ENCODE data around the gene KRT17.

The KRT17 gene

DNA sequence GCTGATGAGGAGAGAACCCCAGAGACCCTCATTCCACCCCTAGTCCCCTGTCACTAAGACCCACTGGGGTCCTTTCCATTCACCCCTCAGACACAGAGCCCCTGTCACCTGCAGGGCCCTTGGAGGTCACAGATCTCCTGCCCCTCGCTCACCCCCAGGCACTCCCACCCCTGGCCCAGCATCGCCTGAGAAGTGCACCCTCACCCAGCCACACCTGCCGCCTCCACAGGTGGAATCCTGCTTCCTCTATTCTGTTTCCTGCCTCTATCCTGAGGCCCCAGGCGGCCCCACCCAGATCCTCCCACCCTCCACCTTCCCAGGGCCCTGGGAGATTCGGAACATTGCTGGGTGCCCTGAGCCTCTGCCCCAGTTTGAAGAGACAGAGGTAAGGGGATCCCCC, 13.8 kb upstream of the KRT17 start:
- no peak overlapping the region for H3K4me3 ChIP-seq (ENCODE audit: low read depth in 1 of 2, low read length in 1 of 2)
- no peaks in the 10 kb centered on the region for H3K9me3 ChIP-seq
- no peaks in the 10 kb centered on the region for H3K27me3 ChIP-seq
- TF ChIP-seq, protein P1, sequence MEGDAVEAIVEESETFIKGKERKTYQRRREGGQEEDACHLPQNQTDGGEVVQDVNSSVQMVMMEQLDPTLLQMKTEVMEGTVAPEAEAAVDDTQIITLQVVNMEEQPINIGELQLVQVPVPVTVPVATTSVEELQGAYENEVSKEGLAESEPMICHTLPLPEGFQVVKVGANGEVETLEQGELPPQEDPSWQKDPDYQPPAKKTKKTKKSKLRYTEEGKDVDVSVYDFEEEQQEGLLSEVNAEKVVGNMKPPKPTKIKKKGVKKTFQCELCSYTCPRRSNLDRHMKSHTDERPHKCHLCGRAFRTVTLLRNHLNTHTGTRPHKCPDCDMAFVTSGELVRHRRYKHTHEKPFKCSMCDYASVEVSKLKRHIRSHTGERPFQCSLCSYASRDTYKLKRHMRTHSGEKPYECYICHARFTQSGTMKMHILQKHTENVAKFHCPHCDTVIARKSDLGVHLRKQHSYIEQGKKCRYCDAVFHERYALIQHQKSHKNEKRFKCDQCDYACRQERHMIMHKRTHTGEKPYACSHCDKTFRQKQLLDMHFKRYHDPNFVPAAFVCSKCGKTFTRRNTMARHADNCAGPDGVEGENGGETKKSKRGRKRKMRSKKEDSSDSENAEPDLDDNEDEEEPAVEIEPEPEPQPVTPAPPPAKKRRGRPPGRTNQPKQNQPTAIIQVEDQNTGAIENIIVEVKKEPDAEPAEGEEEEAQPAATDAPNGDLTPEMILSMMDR (IDR thresholded peaks at IDR 0.05), result no peak
- no peaks in the 10 kb centered on the region for H3K36me3 ChIP-seq
- no peaks in the 10 kb centered on the region for H3K4me1 ChIP-seq (ENCODE audit: control insufficient read depth in 1 of 2, insufficient read depth in 1 of 2, low read depth in 1 of 2, low read length in 1 of 2)
- H3K27ac ChIP-seq, result no peak overlapping the region

- Histone ChIP-seq H3K9me3 (no peaks in the 10 kb centered on the region), H3K27me3 (no peaks in the 10 kb centered on the region), H3K4me1 (ENCODE audit: control insufficient read depth in 1 of 2, insufficient read depth in 1 of 2, low read depth in 1 of 2, low read length in 1 of 2) (no peaks in the 10 kb centered on the region), H3K4me3 (ENCODE audit: low read depth in 1 of 2, low read length in 1 of 2) (no peak overlapping the region), H3K36me3 (no peaks in the 10 kb centered on the region), H3K27ac (no peak overlapping the region)
- TF ChIP-seq, protein P1 (IDR thresholded peaks at IDR 0.05), result no peak
Observed at GRCh38 chr17:41636652-41637051, 12.3 kb upstream of the KRT17 start.

- no peaks in the 10 kb centered on the region for H3K36me3 ChIP-seq
- no peaks in the 10 kb centered on the region for H3K4me1 ChIP-seq (ENCODE audit: control insufficient read depth in 1 of 2, insufficient read depth in 1 of 2, low read depth in 1 of 2, low read length in 1 of 2)
- TF ChIP-seq, protein P1 (IDR thresholded peaks at IDR 0.05), result no peak
- H3K27me3 ChIP-seq, result no peaks in the 10 kb centered on the region
- H3K27ac ChIP-seq, result no peak overlapping the region
- H3K4me3 ChIP-seq (ENCODE audit: low read depth in 1 of 2, low read length in 1 of 2), result no peak overlapping the region
- no peaks in the 10 kb centered on the region for H3K9me3 ChIP-seq
Observed at GRCh38 chr17:41635121-41636097, 11.0 kb upstream of the KRT17 start.

DNA sequence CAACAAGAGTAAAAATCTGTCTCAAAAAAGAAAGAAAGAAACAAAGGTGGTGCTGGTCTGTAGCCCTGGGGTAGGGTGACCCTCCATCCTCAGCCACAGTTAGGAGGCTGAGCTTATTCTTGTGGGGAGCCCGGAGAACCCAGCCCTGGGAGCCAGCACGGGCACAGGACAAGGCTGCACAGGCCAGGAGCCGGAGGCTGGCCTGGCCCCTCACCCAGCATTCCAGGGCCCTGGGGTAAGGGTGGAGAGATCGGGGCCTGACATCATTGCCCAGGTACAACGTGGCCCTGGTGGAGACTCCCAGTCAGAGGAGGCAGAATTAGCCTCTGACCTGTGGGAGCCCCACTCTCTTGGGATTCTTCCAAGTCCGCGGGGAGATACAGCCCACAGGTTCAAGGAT, 10.3 kb upstream of the KRT17 start:
- no peak overlapping the region for H3K4me3 ChIP-seq (ENCODE audit: low read depth in 1 of 2, low read length in 1 of 2)
- H3K27me3 ChIP-seq, result no peaks in the 10 kb centered on the region
- TF ChIP-seq, protein P1 (IDR thresholded peaks at IDR 0.05), result no peak
- H3K9me3 ChIP-seq, result no peaks in the 10 kb centered on the region
- H3K27ac ChIP-seq, result no peak overlapping the region
- H3K36me3 ChIP-seq, result no peaks in the 10 kb centered on the region
- H3K4me1 ChIP-seq (ENCODE audit: control insufficient read depth in 1 of 2, insufficient read depth in 1 of 2, low read depth in 1 of 2, low read length in 1 of 2), result no peaks in the 10 kb centered on the region

DNA sequence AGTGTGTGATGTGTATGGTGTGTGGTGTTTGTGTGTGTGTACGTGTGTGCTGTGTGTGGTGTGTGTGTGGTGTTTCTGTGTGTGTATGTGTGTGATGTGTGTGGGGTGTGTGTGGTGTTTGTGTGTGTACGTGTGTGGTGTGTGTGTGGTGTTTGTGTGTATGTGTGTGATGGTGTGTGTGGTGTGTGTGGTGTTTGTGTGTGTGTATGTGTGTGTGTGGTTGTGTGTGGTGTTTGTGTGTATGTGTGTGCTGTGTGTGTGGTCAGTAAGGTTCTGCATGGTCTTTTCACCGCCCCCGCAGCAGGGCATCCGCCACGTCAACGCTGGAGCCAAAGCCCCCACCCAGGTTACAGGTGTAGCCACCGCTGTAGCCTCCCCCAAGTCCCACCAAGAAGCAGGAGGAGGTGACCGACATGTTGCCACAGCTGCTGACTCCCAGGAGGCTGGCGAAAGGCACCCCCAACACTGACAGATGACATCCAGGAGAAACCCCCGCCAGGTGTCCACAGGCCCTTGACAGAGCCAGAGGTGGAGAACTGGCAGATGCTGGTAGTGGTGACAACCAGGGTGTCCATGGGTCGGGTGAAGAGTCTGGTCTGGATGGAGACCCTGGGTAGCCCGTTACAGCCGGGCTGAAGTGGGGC, 9.3 kb upstream of the KRT17 start:
- Histone ChIP-seq H3K27me3 (no peaks in the 10 kb centered on the region), H3K27ac (no peak overlapping the region), H3K36me3 (no peaks in the 10 kb centered on the region), H3K4me1 (ENCODE audit: control insufficient read depth in 1 of 2, insufficient read depth in 1 of 2, low read depth in 1 of 2, low read length in 1 of 2) (no peaks in the 10 kb centered on the region), H3K4me3 (ENCODE audit: low read depth in 1 of 2, low read length in 1 of 2) (no peak overlapping the region), H3K9me3 (no peaks in the 10 kb centered on the region)
- TF ChIP-seq, protein P1 (IDR thresholded peaks at IDR 0.05), result no peak
